ENCODE measurements around the gene SCO1. TPM values are rescaled to one million over a fixed set of nuclear protein-coding genes. Genes with fewer than 3 reads are reported as not detected.

Gene SCO1
- total RNA-seq, 2 donors from 2014 or later = 43.3 to 43.9 TPM

GRCh38 chr17:10705727-10706126, 8.4 kb upstream of the SCO1 start:
- Mint-ChIP-seq H3K9me3 (no peaks in the 10 kb centered on the region), H3K4me3 (no peak overlapping the region), H3K27ac (peak overlapping the region; percentile 35), H3K4me1 (no peaks in the 10 kb centered on the region), H3K36me3 (ENCODE audit: low read depth) (peaks cover 36% of the 10 kb centered on the region), H3K27me3 (ENCODE audit: insufficient read depth) (no peaks in the 10 kb centered on the region)
- no peak for DNase-seq
- Histone ChIP-seq H3K36me3 (ENCODE audit: control insufficient read depth, insufficient read depth, low read length) (peaks cover 34% of the 10 kb centered on the region), H3K4me3 (ENCODE audit: low read length) (no peak overlapping the region), H3K9me3 (ENCODE audit: control insufficient read depth, low read length) (no peaks in the 10 kb centered on the region), H3K27me3 (ENCODE audit: control insufficient read depth, insufficient read depth, low read length, poor library complexity, severe bottlenecking) (no peaks in the 10 kb centered on the region), H3K4me1 (ENCODE audit: control insufficient read depth, insufficient read depth, low read length) (no peaks in the 10 kb centered on the region), H3K9ac (ENCODE audit: extremely low read depth, low read length, poor library complexity, severe bottlenecking) (no peak overlapping the region), H3K27ac (ENCODE audit: low read depth, low read length) (no peak overlapping the region)
- no peak for TF ChIP-seq CTCF (conservative IDR thresholded peaks at IDR 0.05)
- 85 to 88% methylated on average over 4 to 5 of the region's 5 CpGs for WGBS, 2 experiments (ENCODE audit: insufficient coverage in 1 of 2, insufficient read length in 1 of 2)

- Histone ChIP-seq H3K9ac (ENCODE audit: extremely low read depth, low read length, poor library complexity, severe bottlenecking) (no peak overlapping the region), H3K9me3 (ENCODE audit: control insufficient read depth, low read length) (no peaks in the 10 kb centered on the region), H3K4me1 (ENCODE audit: control insufficient read depth, insufficient read depth, low read length) (no peaks in the 10 kb centered on the region), H3K36me3 (ENCODE audit: control insufficient read depth, insufficient read depth, low read length) (peaks cover 26% of the 10 kb centered on the region), H3K4me3 (ENCODE audit: low read length) (no peak overlapping the region), H3K27ac (ENCODE audit: low read depth, low read length) (no peak overlapping the region), H3K27me3 (ENCODE audit: control insufficient read depth, insufficient read depth, low read length, poor library complexity, severe bottlenecking) (no peaks in the 10 kb centered on the region)
- peaks cover 7% of the 10 kb centered on the region for H3K4me1 Mint-ChIP-seq
- no peak for TF ChIP-seq CTCF (conservative IDR thresholded peaks at IDR 0.05)
- peaks cover 19% of the 10 kb centered on the region for H3K36me3 Mint-ChIP-seq (ENCODE audit: low read depth)
- 93% methylated on average over 2 of the region's 2 CpGs; no CpG with 5 or more reads in 1 of the 2 experiments for WGBS, 2 experiments (ENCODE audit: insufficient coverage in 1 of 2, insufficient read length in 1 of 2)
- no peaks in the 10 kb centered on the region for H3K9me3 Mint-ChIP-seq
- no peaks in the 10 kb centered on the region for H3K27me3 Mint-ChIP-seq (ENCODE audit: insufficient read depth)
- H3K27ac Mint-ChIP-seq = no peak overlapping the region
- DNase-seq = no peak
- H3K4me3 Mint-ChIP-seq = no peak overlapping the region
Observed at GRCh38 chr17:10702574-10702973, 5.2 kb upstream of the SCO1 start.

- Mint-ChIP-seq H3K36me3 (ENCODE audit: low read depth) (peaks cover 14% of the 10 kb centered on the region), H3K4me3 (no peak overlapping the region), H3K27me3 (ENCODE audit: insufficient read depth) (no peaks in the 10 kb centered on the region), H3K4me1 (peaks cover 15% of the 10 kb centered on the region), H3K27ac (no peak overlapping the region), H3K9me3 (no peaks in the 10 kb centered on the region)
- peaks cover 9% of the 10 kb centered on the region for H3K4me1 ChIP-seq (ENCODE audit: control insufficient read depth, insufficient read depth, low read length)
- no peaks in the 10 kb centered on the region for H3K9me3 ChIP-seq (ENCODE audit: control insufficient read depth, low read length)
- no peak overlapping the region for H3K27ac ChIP-seq (ENCODE audit: low read depth, low read length)
- no peak overlapping the region for H3K9ac ChIP-seq (ENCODE audit: extremely low read depth, low read length, poor library complexity, severe bottlenecking)
- no peak overlapping the region for H3K4me3 ChIP-seq (ENCODE audit: low read length)
- no peak for DNase-seq
- no peaks in the 10 kb centered on the region for H3K27me3 ChIP-seq (ENCODE audit: control insufficient read depth, insufficient read depth, low read length, poor library complexity, severe bottlenecking)
- WGBS, 2 experiments (ENCODE audit: insufficient coverage in 1 of 2, insufficient read length in 1 of 2) = 97% methylated on average over 1 of the region's 1 CpG; no CpG with 5 or more reads in 1 of the 2 experiments
- H3K36me3 ChIP-seq (ENCODE audit: control insufficient read depth, insufficient read depth, low read length) = peaks cover 12% of the 10 kb centered on the region
- TF ChIP-seq CTCF (conservative IDR thresholded peaks at IDR 0.05) = no peak
Observed at GRCh38 chr17:10699856-10700255, 2.5 kb upstream of the SCO1 start.
